Tibial artery (tissue), 4 donors: Measurements from ENCODE around the gene SHROOM3.
A peak's percentile ranks its signal among the peaks of the same experiment; 100 is the strongest.
"Not testable (repeated sequence)": the region's sequence is repeated elsewhere in the genome, so short reads cannot be mapped to it uniquely, and the experiment has no call there.

ENCODE experiments used
- DNase-seq, 2 donors: peaks; one replicate each; pipeline ENCODE4 v3.0.0-alpha.2; 2019
- H3K27ac ChIP-seq, 2 donors: fragments of 200-600 bp; sonication (generic) in 1 of 2; 1 replicate in 1 of 2; 2 replicates in 1 of 2; pipeline ENCODE4 v1.5.1; 2018 to 2019; ENCODE audit warnings: mild to moderate bottlenecking in 1 of 2
- H3K27me3 ChIP-seq, 2 donors: fragments of 200-600 bp; sonication (generic) in 1 of 2; one replicate each; pipeline versions ENCODE4 v1.5.1 to v1.6.0; 2016 to 2019
- H3K36me3 ChIP-seq, 3 donors: fragments of 200-600 bp; sonication (generic) in 2 of 3; one replicate each; pipeline ENCODE4 v1.5.1; 2016 to 2019; ENCODE audit warnings: mild to moderate bottlenecking in 2 of 3
- H3K4me1 ChIP-seq, 4 donors: fragments of 200-600 bp; sonication (generic) in 2 of 4; 1 replicate in 3 of 4; 2 replicates in 1 of 4; pipeline ENCODE4 v1.5.1; 2016 to 2019
- H3K4me3 ChIP-seq, 2 donors: fragments of 200-600 bp; sonication (generic) in 1 of 2; 1 replicate in 1 of 2; 2 replicates in 1 of 2; pipeline ENCODE4 v1.5.1; 2018 to 2019; ENCODE audit warnings: mild to moderate bottlenecking in 2 of 2
- H3K9me3 ChIP-seq, 3 donors: fragments of 200-600 bp; sonication (generic) in 1 of 3; one replicate each; pipeline ENCODE4 v1.5.1; 2016 to 2019
- intact Hi-C: fragments of 100-400 bp; cut with DNase I; formaldehyde crosslinking; loops from one replicate; pipeline ENCODE4 v1.15.0; 2023; ENCODE audit warnings: low total_unique reads
- TF ChIP-seq, protein P1 (sequence below), 2 experiments: fragments of 200-600 bp in 1 of 2; fragments of 450-650 bp in 1 of 2; IDR thresholded peaks; one replicate each; pipeline ENCODE4 v1.5.1; 2017 to 2019; ENCODE audit warnings: antibody characterized with exemption in 2 of 2, mild to moderate bottlenecking in 1 of 2, moderate library complexity in 1 of 2

The SHROOM3 gene

GRCh38 chr4:76716020-76716419 is 281.0 kb downstream of the SHROOM3 start:
- intact Hi-C loops, result no loop called here
- Histone ChIP-seq H3K27me3 (no peaks in the 10 kb centered on the region), H3K36me3 (peaks cover 3 to 5% (median 5%) of the 10 kb centered on the region in 3 donors), H3K9me3 (no peaks in the 10 kb centered on the region), H3K4me1 (peaks cover 0 to 70% (median 29%) of the 10 kb centered on the region in 4 donors), H3K27ac (peak overlapping the region; percentile 48 to 66), H3K4me3 (no peak overlapping the region)
- TF ChIP-seq, protein P1, sequence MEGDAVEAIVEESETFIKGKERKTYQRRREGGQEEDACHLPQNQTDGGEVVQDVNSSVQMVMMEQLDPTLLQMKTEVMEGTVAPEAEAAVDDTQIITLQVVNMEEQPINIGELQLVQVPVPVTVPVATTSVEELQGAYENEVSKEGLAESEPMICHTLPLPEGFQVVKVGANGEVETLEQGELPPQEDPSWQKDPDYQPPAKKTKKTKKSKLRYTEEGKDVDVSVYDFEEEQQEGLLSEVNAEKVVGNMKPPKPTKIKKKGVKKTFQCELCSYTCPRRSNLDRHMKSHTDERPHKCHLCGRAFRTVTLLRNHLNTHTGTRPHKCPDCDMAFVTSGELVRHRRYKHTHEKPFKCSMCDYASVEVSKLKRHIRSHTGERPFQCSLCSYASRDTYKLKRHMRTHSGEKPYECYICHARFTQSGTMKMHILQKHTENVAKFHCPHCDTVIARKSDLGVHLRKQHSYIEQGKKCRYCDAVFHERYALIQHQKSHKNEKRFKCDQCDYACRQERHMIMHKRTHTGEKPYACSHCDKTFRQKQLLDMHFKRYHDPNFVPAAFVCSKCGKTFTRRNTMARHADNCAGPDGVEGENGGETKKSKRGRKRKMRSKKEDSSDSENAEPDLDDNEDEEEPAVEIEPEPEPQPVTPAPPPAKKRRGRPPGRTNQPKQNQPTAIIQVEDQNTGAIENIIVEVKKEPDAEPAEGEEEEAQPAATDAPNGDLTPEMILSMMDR (IDR thresholded peaks at IDR 0.05), result no peak
- no peak for DNase-seq

DNA sequence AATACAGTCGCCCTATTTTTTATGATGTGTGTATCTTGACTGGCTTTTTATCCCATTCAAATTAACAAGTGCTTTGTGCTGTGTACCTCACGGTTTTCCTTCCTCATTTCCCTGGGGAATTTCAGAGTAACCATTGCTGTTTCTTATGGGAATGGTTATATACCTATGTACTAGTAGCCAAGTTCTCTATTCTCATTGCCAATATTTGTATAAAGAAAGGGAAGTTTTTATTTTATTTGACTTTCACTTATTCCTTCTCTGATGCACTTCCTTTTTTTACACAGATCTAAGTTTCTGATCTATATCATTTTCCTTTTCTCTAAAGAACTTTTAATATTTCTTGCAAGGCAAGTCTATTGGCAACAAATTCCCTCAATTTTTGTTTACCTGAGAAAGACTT is 281.6 kb downstream of the SHROOM3 start:
- Histone ChIP-seq H3K4me1 (peaks cover 0 to 70% (median 29%) of the 10 kb centered on the region in 4 donors), H3K9me3 (no peaks in the 10 kb centered on the region), H3K36me3 (no peaks in the 10 kb centered on the region), H3K4me3 (no peak overlapping the region), H3K27me3 (no peaks in the 10 kb centered on the region), H3K27ac (peak overlapping the region; percentile 48 to 66)
- DNase-seq, result no peak
- intact Hi-C loops, result no loop called here
- TF ChIP-seq, protein P1 (IDR thresholded peaks at IDR 0.05), result no peak

GRCh38 chr4:76717431-76717830 is 282.4 kb downstream of the SHROOM3 start:
- H3K4me1 ChIP-seq, result peaks cover 0 to 70% (median 29%) of the 10 kb centered on the region in 4 donors
- no peak overlapping the region for H3K4me3 ChIP-seq
- H3K27ac ChIP-seq, result peak overlapping the region; percentile 48 to 66
- no peaks in the 10 kb centered on the region for H3K9me3 ChIP-seq
- no peak for DNase-seq
- no peaks in the 10 kb centered on the region for H3K27me3 ChIP-seq
- intact Hi-C loops, result no loop called here
- TF ChIP-seq, protein P1 (IDR thresholded peaks at IDR 0.05), result no peak
- H3K36me3 ChIP-seq, result no peaks in the 10 kb centered on the region

- Histone ChIP-seq H3K4me1 (peaks cover 0 to 69% (median 29%) of the 10 kb centered on the region in 4 donors), H3K27me3 (no peaks in the 10 kb centered on the region), H3K27ac (peak overlapping the region; percentile 4 to 66), H3K36me3 (no peaks in the 10 kb centered on the region), H3K9me3 (no peaks in the 10 kb centered on the region), H3K4me3 (no peak overlapping the region)
- intact Hi-C loops, result no loop called here
- no peak for DNase-seq
- TF ChIP-seq, protein P1 (IDR thresholded peaks at IDR 0.05), result no peak
These were observed 283.0 kb downstream of the SHROOM3 start for GRCh38 chr4:76718021-76718420.

DNA sequence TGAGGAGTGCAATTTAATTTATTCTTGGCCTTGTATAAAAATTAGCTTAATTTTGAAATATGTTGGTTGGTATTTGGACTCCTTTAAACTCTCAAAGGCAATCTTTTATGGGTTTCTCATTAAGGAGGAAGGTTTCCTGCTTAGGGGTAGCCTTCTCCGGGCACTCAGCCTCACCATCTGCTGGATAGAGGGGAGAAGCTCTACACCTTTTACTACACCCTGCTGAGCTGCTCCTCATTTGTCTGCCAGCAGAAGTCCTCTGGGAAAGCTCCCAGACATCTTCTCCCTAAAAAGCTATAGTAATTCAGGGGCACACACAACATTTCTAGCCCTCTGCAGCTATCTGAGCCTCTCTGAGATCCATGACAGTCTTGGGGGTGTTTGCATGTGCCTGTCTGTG is 283.8 kb downstream of the SHROOM3 start:
- intact Hi-C loops, result no loop called here
- H3K9me3 ChIP-seq, result no peaks in the 10 kb centered on the region
- TF ChIP-seq, protein P1 (IDR thresholded peaks at IDR 0.05), result no peak
- H3K27me3 ChIP-seq, result no peaks in the 10 kb centered on the region
- no peak for DNase-seq
- H3K36me3 ChIP-seq, result no peaks in the 10 kb centered on the region
- no peak overlapping the region for H3K4me3 ChIP-seq
- H3K4me1 ChIP-seq, result peaks cover 0 to 75% (median 33%) of the 10 kb centered on the region in 4 donors
- H3K27ac ChIP-seq, result peak overlapping the region; percentile 4 to 66

DNA sequence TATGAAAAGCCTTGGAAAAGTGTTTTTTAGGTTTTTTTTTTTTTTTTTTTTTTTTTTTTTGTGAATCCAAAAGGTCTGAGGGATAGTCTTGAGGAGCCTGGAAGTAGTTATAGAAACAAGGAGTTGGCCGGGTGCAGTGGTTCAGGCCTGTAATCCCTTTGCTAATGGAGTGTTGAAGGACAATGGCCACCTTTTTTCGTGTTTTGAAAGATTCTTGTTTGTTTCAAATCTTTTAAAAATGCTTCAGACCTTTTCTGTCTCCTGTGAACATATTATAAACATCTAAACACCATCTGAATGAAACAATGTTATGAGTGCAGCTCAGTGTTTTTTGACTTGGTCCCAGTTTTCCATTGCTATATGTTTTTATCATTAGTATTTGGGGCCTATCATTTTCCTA is 285.1 kb downstream of the SHROOM3 start:
- no peaks in the 10 kb centered on the region for H3K27me3 ChIP-seq
- intact Hi-C loops, result no loop called here
- no peak for DNase-seq
- no peak overlapping the region for H3K4me3 ChIP-seq
- H3K27ac ChIP-seq, result no peak overlapping the region
- peaks cover 0 to 75% (median 28%) of the 10 kb centered on the region in 4 donors for H3K4me1 ChIP-seq
- H3K9me3 ChIP-seq, result no peaks in the 10 kb centered on the region
- TF ChIP-seq, protein P1 (IDR thresholded peaks at IDR 0.05), result no peak
- no peaks in the 10 kb centered on the region for H3K36me3 ChIP-seq

GRCh38 chr4:76722146-76722545 is 287.1 kb downstream of the SHROOM3 start:
- H3K36me3 ChIP-seq, H3K9me3 ChIP-seq, DNase-seq, H3K27me3 ChIP-seq, intact Hi-C loops, H3K27ac ChIP-seq, H3K4me3 ChIP-seq: not testable (repeated sequence)
- peaks cover 0 to 61% (median 24%) of the 10 kb centered on the region in 4 donors for H3K4me1 ChIP-seq
